ENCODE results near the gene PHF21B.
"Not testable (repeated sequence)": the region's sequence is repeated elsewhere in the genome, so short reads cannot be mapped to it uniquely, and the experiment has no call there.

PHF21B gene

DNA sequence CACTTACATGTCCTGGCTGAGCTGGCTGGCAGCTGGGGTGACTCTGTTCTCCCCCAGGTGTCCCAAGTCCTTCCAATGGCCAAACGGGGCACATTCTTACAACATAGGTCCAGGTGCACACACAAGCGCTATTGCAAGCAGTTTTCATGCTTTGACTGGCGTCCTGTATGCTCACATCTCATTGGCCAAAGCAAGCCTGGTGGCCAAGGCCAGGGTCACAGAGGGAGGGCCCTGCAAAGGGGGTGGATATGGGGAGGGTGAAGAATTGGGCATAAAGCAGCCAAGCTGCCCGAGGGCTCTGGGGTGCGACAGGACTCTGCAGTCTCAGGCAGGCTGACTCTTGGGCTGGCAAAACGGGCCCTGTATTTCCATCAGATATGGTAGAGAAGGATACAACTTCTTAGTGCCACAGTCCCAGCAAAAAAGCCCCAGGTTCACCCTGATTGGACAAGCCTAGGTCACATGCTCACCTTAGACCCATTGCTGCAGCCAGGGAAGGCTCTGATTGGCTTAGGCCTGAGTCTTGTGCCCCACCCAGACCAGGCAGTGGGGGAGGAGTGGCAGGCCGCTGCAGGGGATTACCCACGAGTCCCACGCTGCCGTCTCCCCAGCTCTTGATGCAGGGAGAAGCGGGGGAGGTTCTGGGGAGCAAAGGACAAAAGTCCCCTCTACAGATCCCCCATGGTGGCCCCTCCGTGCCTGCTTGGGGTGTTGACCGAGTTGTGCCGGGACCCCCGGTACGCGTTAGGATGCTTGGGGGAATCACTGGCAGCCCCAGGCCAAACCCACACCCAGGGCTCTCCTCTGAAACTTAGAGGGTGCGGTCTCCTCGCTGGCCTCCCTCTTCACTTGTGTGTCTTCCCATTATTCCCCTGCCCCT, 146.6 kb downstream of the PHF21B start:
- DNase-seq: no peak

DNA sequence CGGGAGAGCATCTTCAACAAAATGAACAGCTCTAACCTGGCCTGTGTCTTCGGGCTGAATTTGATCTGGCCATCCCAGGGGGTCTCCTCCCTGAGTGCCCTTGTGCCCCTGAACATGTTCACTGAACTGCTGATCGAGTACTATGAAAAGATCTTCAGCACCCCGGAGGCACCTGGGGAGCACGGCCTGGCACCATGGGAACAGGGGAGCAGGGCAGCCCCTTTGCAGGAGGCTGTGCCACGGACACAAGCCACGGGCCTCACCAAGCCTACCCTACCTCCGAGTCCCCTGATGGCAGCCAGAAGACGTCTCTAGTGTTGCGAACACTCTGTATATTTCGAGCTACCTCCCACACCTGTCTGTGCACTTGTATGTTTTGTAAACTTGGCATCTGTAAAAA, 147.5 kb downstream of the PHF21B start:
- DNase-seq: no peak

DNA sequence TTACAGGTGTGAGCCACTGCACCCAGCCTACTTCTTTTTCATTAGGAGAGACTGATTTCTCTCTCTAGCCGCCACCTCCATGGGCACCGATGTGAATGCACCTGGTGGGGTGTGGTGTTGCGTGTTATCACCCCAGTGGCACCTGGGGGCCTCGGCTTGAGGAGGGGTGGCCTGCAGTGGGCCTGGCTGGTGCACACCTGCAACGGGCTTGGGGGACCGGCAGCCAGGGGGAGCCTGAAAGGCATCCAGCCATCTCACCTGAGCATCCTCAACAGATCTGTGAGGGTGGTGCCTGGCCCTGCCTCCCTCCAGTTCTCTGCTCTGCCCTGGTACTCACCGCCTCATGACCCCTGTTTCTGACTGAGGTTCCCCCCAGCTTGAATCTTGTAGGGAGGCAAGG, 148.6 kb downstream of the PHF21B start:
- no peak for DNase-seq

DNA sequence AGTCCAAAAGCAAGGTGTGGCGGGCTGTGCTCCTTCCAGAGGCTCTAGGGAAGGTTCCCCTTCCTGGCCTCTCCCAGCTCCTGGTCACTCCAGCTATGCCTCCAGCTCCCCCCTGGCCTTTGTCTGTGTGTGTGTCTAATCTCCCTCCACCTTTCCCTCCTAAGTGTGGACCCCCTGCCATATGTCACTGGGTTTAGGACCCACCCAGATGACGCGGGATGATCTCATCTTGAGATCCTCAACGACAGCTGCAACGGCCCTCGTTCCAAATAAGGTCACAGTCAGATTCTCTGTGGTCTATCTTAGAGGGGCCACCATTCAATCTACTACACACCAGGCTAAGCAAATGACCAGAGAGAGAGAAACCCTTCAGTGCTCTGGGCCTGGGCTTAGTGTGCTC, 149.5 kb downstream of the PHF21B start:
- no peak for DNase-seq

DNA sequence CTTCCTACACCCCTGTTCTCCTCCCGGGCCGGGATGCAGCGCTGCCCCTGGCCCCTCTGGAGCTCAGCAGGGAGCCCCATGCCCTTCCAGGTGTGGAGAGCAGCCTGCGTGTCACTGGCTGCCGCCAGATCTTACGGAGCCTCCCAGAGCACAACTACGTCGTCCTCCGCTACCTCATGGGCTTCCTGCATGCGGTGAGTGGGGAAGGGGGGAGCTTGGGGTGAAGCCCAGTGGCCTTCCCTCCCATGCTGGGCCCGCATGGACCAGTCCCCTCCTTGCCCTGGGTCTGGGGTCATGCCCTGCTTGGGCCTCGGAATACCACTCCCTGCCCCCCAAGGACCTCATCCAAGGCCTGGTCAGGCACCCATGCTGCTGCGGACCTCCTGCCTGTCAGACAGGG, 150.2 kb downstream of the PHF21B start:
- DNase-seq: no peak

DNA sequence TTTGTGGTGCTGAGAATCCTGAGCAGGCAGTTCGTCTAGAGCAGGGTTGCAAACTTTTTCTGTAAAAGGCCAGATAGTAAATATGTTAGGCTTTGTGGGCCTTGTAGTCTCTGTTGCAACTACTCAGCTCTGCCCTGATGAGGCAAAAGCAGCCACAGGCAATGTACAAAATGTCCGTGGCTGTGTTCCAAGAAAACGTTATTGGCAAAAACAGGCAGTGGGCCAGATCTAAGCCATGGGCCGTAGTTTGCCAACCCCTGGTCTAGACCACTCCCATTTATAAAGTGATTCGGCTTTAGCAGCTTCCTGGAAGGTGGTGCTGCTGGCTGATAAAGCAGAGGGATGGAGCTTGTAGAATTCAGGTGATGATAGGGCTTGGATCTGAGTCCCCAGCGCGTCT, 151.0 kb downstream of the PHF21B start:
- DNase-seq: not testable (repeated sequence)

DNA sequence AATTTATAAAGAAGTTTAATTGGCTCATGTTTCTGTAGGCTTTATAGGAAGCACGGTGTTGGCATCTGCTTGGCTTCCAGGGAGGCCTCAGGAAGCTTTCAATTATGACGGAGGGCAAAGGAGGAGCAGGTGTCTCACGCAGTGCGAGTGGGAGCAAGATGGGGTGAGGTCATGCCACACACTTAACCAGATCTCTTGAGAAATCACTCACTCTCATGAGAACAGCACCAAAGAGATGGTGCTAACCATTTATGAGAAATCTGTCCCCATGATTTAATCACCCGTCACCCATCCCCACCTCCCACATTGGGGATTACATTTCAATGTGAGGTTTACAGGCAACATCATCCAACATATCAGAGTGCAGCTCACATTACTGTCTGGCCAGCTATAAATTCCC, 153.9 kb downstream of the PHF21B start:
- DNase-seq: no peak

DNA sequence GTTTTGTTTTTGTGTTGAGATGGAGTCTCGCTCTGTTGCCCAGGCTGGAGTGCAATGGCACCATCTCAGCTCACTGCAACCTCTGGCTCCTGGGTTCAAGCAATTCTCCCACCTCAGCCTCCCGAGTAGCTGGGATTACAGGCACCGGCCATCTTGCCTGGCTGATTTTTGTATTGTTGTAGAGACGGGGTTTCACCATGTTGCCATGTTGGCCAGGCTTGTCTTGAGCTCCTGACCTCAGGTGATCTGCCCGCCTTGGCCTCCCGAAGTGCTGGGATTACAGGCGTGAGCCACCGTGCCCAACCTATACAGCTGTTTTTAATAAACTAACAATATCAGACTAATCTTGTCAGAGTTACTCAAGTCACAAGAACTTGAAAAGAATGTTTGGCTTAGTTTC, 155.2 kb downstream of the PHF21B start:
- DNase-seq: not testable (repeated sequence)

DNA sequence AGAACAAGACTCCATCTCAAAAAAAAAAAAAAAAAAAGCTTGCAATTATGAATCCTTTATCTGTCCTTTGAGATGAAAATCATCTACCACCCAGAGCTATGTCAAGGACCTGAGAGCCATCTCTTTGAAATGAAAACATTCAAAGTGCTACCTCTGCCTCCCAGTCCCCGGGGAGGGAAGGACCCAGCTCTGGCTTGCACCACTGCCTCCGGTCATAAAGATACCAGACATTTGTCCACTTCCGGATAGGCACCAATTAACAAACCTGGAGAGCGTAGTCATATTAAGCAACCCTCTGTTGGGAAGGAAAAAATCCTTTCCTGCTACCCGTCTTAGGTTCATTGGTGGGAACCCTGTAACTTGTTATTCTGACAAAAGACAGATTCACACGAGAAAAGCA, 158.9 kb downstream of the PHF21B start:
- DNase-seq: no peak

DNA sequence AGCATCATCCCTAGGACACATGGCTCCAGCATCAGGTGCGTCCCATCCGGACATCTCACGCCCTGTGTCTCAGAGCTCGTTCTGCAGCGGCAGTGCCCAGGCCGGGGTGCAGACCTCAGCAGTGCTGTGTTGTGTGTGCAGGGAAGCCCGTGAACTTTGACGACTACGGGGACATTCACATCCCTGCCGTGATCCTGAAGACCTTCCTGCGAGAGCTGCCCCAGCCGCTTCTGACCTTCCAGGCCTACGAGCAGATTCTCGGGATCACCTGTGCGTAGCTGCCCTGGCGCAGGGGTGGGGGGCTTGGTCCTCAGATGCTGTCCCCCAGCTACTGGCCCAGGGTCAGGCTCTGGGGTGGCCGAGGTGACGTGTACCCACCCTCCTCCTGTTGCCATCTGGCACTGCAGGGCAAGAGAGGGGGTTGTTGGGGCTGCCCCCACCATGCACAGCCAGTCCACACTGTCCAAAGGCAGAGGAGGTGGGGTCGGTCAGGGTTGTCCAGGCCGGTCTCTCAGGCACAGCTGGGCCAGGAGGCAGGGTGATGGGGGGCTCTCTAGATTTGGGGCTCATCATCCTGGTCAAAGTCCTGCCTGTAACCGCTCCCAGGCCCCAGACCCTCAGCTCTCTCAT, 160.9 kb downstream of the PHF21B start:
- DNase-seq: no peak

DNA sequence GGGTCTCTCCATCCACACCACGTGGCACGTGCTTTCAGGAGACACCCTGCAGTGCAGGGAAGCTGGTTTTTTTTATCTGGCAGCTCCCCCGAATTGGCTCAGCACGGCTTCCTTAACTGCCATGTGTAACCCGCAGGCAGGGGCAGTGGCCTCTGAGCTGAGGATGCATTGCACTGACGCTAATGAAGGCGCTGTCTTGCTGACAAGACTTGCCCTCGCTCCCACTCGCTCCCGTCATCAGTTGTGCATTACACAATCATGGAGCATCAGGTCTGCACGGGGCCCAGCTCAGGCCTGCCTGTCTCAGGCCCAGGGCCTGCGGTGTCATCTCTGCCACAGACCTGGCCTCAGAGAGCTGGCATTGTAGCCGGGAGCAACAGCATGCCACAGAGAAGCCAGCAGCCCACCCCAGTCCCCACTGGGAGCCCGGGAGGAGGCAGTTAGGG, 161.5 kb downstream of the PHF21B start:
- no peak for DNase-seq

DNA sequence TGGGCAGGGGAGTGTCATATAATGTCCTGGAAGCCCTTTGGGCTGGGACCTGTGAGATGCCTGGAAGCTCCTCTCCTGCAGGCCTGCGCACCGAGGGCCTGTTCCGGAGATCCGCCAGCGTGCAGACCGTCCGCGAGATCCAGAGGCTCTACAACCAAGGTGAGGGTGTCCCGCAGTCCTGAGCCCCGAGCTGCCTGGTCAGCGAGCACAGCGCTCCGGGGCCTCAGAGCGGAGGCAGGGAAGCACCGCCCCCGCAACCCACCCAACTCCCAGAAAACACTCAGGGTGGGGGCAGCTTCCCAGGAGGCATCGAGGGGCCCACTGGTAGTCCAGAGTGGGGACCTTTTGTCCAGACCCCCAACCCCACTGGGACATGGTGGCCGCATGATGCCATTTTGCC, 161.9 kb downstream of the PHF21B start:
- DNase-seq: no peak

DNA sequence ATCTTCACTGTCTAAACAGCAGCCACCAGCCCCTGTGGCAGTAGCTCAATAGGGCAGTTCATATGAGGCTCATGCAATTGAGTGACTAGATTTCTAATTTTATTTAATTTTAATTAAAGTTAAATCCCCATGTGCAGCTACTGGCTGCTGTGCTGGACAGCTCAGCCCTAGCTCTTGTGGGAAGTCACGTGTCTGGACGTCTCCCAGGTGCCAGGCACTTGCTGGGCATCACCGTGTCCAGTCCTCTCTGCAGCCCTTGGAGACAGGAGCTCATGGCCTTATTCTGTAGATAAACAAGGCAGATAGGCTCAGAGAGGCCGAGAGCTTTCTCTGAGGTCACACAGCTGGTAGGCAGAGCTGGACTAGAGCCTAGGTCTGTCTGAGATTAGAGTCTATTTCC, 162.4 kb downstream of the PHF21B start:
- no peak for DNase-seq

DNA sequence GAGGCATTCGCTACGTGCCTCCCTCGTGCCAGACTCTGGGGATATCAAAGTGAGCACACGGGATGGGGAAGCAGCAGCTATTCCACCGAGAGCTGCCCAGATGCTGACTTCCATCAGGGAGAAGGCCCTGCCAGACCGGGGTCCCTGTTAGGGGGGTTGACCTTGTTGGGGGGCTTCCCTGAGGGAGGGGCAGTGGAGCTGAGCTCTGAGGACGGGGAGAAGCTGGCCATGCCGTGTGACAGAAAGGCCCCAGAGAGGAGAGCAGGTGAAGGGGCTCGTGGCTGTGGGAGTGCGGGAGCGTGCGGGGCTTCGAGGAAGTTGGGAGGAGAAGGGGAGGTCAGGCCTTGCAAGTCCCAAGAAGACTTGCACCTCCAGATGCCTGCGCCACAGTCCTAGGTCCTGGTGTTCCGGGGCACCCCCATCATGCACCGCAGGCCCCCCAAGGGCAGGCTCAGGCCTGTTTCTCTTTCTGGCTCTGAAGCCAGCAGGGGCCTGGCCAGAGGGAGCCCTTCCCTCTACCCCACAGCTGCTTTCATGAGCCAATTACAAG, 163.0 kb downstream of the PHF21B start:
- no peak for DNase-seq

DNA sequence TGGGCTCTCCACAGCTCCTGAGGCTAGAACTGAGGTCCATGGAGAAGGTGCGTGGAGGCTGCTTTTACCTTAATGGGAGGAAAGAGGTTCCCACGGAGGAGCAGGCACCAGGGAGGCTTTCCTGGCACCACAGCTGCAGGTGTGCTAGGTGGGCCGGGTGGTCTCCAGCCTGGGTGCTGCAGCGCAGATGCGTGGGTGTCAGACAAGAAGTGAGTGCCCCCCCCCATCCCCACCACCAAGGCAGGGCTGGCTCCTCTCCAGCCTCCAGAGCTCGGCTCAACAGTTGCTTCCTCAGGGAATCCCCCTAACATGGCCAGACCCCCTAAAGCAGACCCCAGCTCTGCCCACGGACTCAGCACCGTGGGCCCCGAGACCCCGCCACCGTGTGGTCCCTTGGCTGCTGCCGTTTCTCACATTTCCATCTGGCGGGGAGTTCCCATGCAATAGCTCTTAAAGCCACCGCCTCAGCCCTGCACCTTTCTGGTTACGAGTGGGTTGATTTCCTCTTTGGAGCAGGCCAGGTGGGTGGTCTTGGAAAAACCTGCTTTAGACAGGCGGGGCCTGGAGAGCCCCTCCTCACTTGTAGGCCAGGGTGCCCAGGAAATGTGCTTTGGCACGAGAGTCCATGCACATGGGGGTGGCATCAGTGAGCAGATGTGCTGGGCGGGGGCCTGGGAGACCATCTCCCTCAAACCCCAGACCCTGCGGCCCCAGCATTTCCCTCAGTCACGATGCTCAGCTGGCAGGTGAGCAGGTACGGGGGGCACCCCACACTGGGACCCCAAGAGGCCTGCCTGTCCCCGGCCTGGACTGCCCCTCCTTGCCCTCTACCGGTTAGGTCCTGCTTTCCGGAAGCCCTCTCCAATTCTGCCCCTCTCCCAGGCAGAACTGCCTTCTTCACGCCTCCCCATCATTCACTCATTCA, 163.7 kb downstream of the PHF21B start:
- no peak for DNase-seq

DNA sequence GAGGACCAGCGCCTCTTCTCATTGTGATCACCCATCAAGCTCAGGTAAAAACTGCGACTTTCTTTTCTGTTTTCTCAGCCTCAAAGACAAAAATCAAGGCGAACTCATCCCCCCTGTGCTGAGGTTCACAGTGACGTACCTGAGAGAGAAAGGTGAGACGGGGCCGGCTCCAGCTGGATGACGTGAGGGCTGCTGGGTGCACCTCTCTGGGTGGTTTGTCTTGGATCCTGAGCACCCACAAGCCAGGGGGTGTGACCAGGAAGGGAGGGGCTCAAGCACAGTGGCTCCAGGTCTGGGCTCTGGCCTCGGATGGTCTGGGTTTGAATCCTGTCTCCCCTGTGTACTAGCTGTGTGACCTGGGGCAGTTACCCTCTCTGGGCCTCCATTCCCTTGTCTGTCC, 164.6 kb downstream of the PHF21B start:
- DNase-seq: no peak

DNA sequence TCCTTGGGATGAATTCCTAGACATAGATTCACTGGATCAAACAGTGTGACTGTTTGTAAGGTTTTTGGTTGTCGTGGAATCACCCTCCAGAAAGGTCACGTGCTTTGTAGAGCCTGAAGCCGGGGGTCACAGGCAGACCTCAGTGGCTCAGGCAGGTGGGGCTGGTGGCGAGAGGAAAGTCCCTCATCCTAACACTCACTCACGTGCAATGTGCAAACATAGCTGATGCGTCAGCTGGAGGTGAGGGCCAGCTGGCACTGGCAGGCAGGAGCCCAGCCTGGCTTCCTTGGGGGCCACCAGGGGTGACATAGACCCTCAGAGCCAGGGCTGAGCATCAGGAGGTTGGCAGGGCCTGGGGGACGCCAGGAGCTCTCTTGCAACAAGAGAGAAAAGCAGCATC, 167.4 kb downstream of the PHF21B start:
- DNase-seq: no peak

DNA sequence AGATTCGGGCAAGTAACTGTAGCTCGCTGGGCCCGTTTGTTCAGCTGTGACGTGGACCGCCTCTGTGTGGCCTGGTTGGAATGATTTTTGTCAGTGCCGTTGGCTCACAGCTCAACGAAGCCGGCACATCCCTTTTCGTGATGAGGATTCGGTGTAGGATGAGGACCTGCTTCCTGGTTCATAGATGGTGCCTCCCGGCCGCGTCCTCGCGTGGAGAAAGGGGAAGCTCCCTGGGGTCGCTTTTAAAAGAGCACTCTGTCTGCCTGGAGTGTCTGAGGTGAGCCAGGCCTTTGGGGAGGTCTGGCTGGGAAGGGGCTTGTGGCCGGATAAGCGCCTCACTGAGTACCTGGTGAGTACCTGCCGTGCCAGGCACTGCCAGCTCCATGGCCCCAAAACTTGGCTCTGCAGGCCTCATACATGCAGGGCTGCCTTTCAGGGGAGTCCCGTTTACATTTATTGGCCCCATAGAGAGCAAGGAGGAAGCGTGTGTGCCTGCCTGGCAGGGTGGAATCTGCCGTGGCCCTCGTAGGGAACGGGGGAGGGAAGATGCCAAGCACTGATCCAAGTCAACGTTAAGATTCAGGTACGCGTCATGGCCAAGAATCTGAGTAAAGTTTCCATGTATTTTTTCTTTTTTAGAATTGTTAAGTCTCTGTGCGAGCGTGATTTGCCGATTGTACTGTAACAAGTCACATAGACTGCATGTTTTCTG, 169.0 kb downstream of the PHF21B start:
- DNase-seq: no peak

DNA sequence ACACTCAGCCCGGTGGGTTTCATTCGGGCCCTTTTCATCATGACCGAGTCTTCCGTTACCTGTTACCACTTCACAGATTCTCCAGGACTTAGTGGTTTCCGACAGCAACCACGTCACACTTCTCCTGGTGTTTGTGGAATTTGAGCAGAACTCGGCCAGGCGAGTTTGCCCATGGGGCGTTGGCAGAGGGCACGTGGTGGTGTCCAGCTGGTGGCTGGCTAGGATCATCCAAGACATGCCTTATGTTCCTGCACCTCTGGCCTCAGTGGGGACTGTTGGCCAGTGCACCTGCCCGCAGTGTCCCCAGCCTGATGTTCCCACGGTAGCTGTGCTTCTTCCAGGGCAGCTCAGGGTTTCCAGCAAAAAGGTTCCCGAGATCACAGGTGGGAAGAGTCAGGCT, 170.1 kb downstream of the PHF21B start:
- no peak for DNase-seq

DNA sequence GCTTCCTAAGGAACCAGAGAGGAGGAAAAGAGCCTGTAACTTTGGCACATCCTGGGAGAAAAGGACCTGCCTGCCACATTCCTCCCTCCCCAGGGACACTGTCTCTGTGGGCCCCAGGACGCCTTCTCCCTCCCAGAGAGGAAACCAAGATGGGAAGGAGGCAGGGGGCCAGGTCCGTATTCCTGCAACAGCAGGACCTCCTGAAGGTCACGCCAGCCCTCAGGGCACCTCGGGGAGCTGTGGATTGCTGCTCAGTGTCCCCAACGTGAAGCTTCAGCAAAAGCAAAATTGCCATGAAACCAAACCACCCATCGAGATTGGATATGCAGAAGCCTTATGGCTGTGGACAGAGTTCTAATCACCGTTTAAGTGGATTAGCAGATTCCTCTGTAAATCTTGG, 170.7 kb downstream of the PHF21B start:
- no peak for DNase-seq

DNA sequence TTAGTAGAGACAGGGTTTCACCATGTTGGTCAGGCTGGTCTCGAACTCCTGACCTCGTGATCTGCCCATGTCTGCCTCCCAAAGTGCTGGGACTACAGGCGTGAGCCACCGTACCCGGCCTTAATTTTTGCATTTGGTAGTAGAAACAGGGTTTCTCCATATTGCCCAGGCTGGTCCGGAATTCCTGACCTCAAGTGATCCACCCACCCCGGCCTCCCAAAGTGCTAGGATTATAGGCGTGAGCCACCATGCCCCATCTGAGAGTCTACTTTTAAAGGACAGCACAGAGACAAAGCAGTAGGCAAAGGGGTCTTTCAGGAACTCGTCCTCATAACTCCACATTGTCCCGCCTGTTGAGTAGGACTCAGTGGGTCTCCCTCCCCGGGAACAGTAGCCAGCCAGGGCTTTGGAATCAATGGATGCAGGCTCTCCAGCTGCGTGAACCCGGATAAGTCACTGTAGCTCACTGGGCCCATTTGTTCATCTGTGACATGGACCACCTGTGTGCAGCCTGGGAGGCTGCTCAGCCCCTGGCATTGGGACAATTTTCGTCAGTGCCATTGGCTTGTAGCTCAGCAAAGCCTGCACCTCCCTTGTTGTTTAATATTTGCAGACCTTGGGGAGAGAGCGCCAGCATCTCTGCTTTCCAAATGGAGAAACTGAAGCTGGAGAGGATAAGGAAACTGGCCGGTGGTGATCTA, 171.3 kb downstream of the PHF21B start:
- no peak for DNase-seq

DNA sequence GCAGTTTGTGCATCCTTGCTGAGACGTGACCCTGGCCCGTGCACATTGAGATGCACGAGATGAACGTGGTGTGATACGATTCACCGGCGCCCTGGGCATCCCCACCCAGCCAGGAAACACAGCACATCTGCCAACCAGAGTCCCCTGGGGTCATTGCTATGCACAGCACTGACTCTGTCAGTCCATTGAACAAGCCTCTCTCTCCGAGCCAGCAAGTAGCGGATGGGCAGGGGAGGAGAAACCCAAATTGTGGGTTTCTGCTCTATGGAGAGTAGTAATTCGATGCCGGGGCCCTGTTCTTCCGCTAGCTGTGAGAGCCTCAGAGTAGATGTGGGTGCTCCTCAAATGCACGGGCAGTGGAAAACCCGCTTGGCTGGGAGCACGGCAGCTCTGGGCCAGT, 172.3 kb downstream of the PHF21B start:
- DNase-seq: no peak
